ENCODE data around the gene ZDHHC22.
"Not testable (repeated sequence)": the region's sequence is repeated elsewhere in the genome, so short reads cannot be mapped to it uniquely, and the experiment has no call there.

Gene ZDHHC22, protein sequence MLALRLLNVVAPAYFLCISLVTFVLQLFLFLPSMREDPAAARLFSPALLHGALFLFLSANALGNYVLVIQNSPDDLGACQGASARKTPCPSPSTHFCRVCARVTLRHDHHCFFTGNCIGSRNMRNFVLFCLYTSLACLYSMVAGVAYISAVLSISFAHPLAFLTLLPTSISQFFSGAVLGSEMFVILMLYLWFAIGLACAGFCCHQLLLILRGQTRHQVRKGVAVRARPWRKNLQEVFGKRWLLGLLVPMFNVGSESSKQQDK

DNA sequence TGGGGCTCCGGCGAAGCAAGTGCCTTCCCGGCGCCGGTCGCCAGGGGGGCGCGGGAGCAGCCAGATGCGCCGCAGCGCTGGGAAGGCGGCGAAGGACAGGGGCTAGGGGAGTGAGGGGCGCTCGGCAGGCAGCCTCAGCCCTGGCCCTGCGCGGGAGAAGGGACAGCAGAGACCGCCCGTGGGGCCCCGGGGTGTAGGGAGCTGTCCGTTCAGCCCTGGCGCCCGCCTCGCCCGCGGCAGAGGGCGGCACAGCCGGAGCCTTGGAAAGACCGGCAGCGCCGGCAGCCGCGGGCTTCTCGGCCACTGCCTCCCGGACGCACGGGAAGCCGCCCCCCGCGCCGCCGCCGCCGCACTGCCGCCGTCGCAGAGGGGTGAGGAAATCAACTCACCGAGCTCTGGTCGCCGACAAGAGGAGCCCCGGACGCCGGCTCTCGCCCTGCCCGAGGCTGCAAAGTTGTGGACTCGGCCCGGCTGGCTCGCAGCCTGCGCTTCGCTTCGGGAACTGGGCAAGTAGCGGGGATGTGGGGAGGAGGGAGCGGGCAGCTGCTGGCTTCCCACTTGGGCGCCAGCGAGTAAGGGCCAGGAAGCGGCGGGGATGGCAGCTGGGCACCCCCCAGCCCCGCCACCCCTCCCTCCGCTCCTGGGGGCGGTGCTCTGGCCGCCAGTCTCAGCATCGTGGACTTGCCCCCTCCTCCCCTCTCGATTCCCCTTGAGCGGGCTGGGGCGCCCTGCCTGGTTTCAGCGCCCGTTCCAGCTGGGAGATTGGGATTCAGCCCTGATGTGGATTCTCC is at the start of gene ZDHHC22:
Gene ZDHHC22 (minus strand): TSS at position 578 of the 791 bp plus-strand sequence. CDS start 2,053 bp downstream, outside the sequence.
- DNase-seq (ENCODE audit: low spot score): peak; percentile 65

DNA sequence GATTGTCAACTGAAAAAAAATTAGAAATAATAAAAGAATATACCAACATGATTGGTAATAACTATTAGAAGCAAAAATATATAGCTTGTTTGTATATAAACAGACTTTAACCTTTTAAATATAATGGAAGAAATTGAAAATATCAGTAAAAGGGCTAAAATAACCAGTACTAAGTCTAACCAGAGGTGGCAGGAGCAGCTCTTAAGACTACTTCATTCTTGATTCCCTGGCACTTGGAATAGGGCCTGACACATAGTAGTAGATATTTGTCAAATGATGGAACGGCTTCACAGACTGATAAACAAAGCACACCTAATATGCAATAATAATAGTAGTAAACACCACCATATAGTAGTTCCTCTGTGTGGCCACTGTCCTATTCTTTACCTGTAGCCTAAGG is 49.4 kb upstream of the ZDHHC22 start:
- no peak for DNase-seq (ENCODE audit: low spot score)

DNA sequence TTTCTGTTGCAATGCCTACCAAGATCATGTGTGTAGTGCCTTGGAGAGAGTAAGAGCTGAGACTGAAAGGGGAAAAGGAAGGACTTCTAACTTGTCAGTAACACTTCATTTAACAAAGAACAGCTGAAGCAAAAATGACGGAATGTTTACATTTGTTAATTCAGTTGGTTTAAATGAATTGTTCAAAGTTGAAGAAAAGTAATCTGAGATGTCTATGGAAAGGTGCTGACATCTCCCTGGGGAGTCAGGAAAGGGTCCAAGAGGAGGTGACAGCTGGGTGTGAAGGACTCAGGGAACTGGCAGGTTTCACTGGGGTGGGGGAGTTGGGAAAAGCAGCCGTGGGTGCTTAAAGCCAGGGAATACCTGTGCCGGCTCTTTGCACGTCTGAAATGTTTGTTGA is 47.9 kb upstream of the ZDHHC22 start:
- DNase-seq (ENCODE audit: low spot score): no peak

GRCh38 chr14:77187649-77188012 is 46.0 kb upstream of the ZDHHC22 start:
- peak; percentile 4 for DNase-seq (ENCODE audit: low spot score)

GRCh38 chr14:77186911-77187648 is 45.5 kb upstream of the ZDHHC22 start:
- peak; percentile 13 for DNase-seq (ENCODE audit: low spot score)

- peak; percentile 3 for DNase-seq (ENCODE audit: low spot score)
These were observed 43.5 kb upstream of the ZDHHC22 start for GRCh38 chr14:77185093-77185465.

DNA sequence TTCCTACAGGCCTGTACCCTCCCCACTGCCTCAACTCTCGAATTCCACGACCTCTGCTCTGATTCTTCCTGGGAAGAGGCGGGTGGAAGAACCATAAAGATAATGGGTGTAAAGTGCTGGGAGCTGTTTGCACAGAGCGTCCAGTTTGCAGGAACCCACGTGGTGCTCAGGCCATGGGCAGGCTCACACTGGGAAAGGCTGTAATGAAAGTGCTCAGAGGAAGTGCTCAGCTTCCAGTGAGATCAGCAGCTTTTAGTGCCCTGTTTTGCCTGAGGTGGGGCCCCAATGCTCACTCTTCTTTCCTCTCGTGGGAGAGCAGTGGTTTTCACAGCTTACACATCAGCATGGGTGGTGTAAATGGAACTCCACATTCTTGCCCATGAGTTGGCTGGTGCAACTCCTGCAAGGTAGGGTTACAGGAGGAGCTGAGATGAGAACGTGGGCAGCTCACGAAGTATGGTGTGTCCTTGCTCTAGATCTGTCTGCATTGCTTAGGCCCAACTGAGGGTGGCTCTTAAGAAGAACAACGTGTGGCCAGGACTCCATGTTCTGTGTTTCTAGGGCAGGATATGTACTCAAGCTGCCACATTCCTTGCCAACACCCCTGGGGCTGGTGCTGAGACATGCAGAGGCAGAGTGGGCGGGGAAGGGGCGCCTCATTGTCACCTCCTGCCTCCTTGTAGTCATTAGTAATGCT is 43.0 kb upstream of the ZDHHC22 start:
- DNase-seq (ENCODE audit: low spot score): peak; percentile 4

DNA sequence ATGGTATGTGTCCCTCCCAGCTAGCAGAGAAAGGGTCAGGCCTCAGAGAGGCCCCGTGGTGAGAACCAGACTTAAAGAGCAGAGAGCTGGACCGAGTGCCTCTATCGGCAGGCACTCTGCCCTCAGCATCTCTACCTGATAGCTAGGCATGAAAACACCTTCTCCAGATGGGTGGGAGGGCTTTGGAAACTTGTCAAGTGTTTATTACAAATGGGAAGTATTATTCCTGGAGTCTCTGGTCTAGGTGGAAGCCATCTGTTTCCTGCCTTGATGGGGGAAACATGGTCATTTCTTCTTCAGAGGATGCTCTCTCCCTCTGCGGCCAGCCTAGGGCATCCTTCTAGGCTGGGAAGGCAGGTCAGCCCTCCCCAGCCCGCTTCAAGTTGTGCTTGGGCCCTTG is 42.3 kb upstream of the ZDHHC22 start:
- DNase-seq (ENCODE audit: low spot score): peak; percentile 5

DNA sequence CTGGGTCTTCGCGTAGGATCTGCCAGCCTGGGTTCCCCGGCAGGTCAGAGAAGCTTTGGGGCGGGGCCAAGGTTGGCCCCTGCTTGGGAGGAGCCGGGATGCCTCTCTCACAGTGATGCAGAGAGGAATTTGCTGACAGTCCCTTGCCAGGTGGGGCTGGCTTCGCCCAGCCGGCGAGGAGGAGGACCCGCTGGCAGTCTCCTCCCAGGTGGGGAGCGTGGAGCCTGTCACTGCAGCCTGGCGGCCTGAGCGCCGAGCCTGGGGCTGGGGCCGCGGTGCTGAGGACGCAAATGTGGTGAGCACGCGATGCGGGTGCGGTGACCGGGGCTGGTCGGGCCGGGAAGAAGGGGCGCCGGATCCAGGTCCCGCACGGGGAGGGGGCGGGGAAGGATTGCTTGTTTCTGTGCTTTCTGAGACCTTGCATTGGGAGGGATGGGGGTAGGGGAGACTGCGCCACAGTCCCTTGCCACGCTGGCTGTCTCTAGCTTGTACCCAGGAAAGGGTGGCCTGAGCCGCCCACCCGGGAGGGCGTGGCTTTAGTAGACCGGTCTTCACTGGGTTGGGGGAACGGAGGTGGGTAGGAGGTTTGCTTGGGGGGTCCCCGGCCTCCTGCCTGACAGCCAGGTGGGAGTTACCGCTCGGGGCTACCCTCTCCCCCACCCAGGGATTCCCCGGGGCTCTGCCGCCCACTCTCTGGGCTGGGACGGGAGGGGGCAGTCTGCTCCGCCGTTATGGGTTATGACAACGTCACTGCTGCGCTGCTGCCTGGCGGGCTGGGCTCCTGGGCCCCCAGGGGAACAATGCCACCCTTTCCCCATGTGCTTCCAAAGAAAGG is 40.2 kb upstream of the ZDHHC22 start, which contains the start of gene TMEM63C:
Gene TMEM63C (plus strand): TSS at position 196 of the 835 bp plus-strand sequence. CDS start 37,016 bp downstream, outside the sequence.
- DNase-seq (ENCODE audit: low spot score): peak; percentile 33

DNA sequence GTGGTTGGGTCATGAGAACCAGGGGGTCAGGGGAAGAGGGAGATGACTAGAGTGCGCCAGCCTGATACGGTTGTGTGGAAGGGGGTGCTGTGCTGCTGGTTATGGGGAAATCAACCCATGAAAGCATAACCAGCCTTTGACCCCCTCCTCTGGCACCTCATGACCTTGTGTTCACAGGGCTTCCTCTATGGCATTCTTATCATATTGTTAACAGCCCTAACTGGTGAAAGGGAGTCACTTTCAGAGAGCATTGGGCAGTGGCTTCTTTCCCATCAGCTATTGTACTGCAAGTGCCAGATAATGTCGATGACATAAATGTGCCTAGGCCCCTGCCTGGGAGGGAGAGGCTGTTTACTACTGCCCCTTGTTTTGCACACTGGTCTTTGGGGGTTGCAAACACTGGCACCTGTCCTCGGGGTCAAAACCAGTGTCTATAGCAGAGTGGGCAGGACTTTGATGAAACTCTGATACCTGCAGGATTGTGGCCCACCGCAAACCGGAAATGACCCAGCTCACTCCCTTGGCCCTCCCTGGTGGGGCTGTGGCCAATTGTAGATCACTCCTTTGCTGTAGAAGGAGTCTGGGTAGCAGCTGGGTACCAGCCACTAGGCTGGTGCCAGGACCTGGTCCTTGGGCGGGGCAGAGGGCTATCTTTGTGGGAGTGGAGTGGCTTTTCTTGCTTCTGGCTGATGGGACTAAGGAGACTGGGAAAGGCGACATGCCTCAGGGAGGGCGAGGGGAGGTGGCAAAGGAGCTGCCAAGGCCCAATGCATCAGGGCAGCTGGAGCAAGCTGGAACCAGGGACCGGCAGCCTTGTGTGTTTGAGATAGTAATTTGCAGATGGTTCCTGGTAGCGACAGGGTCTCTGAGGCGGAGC is 39.4 kb upstream of the ZDHHC22 start:
- peak; percentile 4 for DNase-seq (ENCODE audit: low spot score)

GRCh38 chr14:77178656-77179055 is 37.1 kb upstream of the ZDHHC22 start:
- DNase-seq (ENCODE audit: low spot score): peak; percentile 1

GRCh38 chr14:77177702-77178101 is 36.1 kb upstream of the ZDHHC22 start:
- peak; percentile 1 for DNase-seq (ENCODE audit: low spot score)

- DNase-seq (ENCODE audit: low spot score): peak; percentile 4
These were observed 34.3 kb upstream of the ZDHHC22 start for GRCh38 chr14:77175843-77176242.

DNA sequence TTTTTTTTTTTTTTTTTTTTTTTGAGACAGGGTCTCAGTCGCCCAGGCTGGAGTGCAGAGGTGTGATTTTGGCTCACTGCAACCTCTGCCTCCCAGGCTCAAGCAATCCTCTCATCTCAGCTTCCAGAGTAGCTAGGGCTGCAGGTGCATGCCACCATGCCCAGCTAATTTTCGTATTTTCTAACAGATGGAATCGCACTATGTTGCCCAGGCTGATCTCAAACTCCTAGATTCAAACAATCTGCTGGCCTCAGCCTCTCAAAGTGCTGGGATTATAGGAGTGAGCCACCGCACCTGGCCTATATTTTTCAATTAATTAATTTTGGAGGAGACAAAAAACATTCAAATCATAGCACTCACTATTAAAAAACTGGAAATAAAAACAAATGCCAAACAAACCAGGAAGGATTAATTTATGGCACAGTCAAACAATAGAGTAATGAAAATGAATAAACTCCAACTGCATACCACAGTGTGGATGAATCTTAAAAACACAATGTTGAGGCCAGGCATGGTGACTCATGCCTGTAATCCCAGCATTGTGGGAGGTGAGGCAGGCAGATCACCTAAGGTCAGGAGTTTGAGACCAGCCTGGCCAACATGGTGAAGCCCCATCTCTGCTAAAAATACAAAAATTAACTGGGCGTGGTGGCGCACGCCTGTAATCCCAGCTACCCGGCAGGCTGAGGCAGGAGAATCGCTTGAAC is 32.5 kb upstream of the ZDHHC22 start:
- not testable (repeated sequence) for DNase-seq (ENCODE audit: low spot score)

DNA sequence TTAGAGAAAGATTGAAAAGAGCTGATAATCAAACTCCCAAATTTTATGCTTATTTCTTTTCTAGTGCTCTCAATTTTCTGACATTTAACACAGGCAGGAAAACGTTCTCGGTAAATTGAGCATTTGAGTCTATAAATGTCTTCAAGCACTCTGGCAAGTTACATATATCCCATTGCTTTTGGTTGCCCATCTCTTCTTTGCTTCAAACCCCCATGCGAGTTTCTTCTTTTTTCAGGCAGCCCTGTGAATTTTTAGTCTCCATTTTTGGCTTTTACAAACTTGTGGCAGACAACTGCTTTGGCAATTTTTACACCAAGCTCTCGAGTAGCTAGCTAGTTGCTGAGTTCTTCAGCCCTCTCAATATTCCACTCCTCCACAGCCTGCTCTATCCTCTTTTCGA is 31.3 kb upstream of the ZDHHC22 start:
- no peak for DNase-seq (ENCODE audit: low spot score)

DNA sequence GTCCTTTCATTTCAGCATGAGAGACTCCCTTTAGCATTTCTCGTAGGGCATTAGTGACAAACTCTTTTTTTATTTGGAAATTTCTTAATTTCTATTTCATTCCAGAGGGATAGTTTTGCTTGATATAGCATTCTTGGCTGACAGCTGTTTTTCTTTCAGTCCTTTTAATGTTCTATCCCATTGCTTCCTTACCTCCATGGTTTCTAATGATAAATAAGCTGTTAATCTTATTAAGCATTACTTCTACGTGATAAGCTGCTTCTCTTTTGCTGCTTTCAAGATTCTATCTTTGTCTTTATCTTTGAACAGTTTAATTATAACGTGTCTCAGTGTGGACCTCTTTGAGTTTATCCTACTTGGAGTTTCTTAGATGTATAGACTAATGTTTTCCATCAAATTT is 28.5 kb upstream of the ZDHHC22 start:
- no peak for DNase-seq (ENCODE audit: low spot score)

- DNase-seq (ENCODE audit: low spot score): peak; percentile 5
These were observed 19.4 kb upstream of the ZDHHC22 start for GRCh38 chr14:77161011-77161410.

- DNase-seq (ENCODE audit: low spot score): no peak
These were observed 17.3 kb upstream of the ZDHHC22 start for GRCh38 chr14:77158882-77159255.

DNA sequence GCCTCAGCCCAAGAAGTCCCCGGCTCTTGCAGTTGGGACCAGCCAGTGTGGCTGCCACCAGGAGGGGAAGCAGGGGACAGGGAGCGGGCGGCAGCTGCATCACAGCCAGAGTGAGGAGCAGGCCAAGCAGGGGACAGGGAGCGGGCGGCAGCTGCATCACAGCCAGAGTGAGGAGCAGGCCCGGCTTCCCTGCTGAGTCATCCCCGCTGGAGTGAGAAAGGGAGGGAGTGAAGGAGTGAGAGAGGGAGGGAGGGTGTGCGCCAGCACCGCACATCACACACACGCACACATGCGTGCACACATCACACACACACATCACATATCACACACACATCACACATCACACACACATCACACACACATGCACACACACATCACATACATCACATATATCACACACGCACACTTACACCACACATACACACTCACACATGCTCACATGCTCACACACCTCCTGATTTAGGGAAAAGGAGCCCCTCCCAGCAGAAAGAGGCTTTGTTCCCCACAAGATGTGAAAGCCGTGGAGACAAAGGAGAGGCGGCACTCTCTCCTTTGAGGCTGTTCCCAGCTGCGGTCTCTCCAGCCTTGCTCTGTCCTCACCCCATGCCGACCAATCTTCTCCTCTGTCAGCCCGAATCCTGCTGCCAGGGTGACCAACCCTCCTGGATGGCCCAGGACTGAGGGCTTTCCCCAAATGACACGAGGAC is 16.7 kb upstream of the ZDHHC22 start:
- peak; percentile 91 for DNase-seq (ENCODE audit: low spot score)

All from AG20443 (cell line).